ENCODE data around the gene SEMA3E. TPM values are rescaled to one million over a fixed set of nuclear protein-coding genes. Genes with fewer than 3 reads are reported as not detected.

SEMA3E gene

GRCh38 chr7:83324596-83324995, 324.3 kb downstream of the SEMA3E start:
- Histone ChIP-seq H3K14ac (ENCODE audit: low read length in 2 of 2) (no peak overlapping the region), H3K4me3 (ENCODE audit: insufficient read depth in 1 of 2, low read depth in 1 of 2, low read length in 2 of 2) (no peak overlapping the region), H2AK5ac (ENCODE audit: low read length, severe bottlenecking) (no peak overlapping the region), H3K79me1 (replicated peaks; ENCODE audit: low read length, poor library complexity, severe bottlenecking) (no peaks in the 10 kb centered on the region), H3K4ac (ENCODE audit: low read depth in 1 of 2, low read length in 2 of 2) (no peak overlapping the region), H3K18ac (ENCODE audit: low read depth in 1 of 2, low read length in 2 of 2) (no peak overlapping the region), H2BK120ac (ENCODE audit: low read depth, low read length) (no peak overlapping the region), H2BK15ac (ENCODE audit: low read depth, poor library complexity, severe bottlenecking) (no peak overlapping the region), H3K27me3 (ENCODE audit: control insufficient read depth in 1 of 2, insufficient read depth in 1 of 2, low read length in 2 of 2) (peaks cover 0 to 7% of the 10 kb centered on the region in 2 experiments), H3K9ac (ENCODE audit: low read length) (no peak overlapping the region), H2BK5ac (ENCODE audit: low read depth, low read length, poor library complexity, severe bottlenecking) (no peak overlapping the region), H3K4me2 (ENCODE audit: low read length, poor library complexity, severe bottlenecking) (no peak overlapping the region), H2BK12ac (ENCODE audit: low read length in 2 of 2) (no peak overlapping the region), H2AFZ (ENCODE audit: low read depth, low read length) (no peak overlapping the region), H4K8ac (ENCODE audit: low read length) (no peak overlapping the region), H3K9me3 (ENCODE audit: control insufficient read depth, low read length) (no peaks in the 10 kb centered on the region), H3K27ac (ENCODE audit: low read length, poor library complexity, severe bottlenecking) (no peak overlapping the region), H4K91ac (ENCODE audit: low read length) (no peak overlapping the region), H3K36me3 (ENCODE audit: control insufficient read depth in 1 of 2, insufficient read depth in 2 of 2, low read depth in 1 of 2, low read length in 2 of 2) (no peaks in the 10 kb centered on the region), H3K23ac (ENCODE audit: low read length in 2 of 2) (no peak overlapping the region), H3K4me1 (ENCODE audit: control insufficient read depth, insufficient read depth, low read depth, low read length) (no peaks in the 10 kb centered on the region)
- no peak for DNase-seq
- WGBS, result 12% methylated on average over 2 of the region's 2 CpGs

GRCh38 chr7:83321011-83321410, 327.9 kb downstream of the SEMA3E start:
- Histone ChIP-seq H4K8ac (ENCODE audit: low read length) (no peak overlapping the region), H2BK120ac (ENCODE audit: low read depth, low read length) (no peak overlapping the region), H3K9me3 (ENCODE audit: control insufficient read depth, low read length) (no peaks in the 10 kb centered on the region), H3K27me3 (ENCODE audit: control insufficient read depth in 1 of 2, insufficient read depth in 1 of 2, low read length in 2 of 2) (peaks cover 0 to 4% of the 10 kb centered on the region in 2 experiments), H2BK12ac (ENCODE audit: low read length in 2 of 2) (no peak overlapping the region), H3K4me1 (ENCODE audit: control insufficient read depth, insufficient read depth, low read depth, low read length) (no peaks in the 10 kb centered on the region), H3K9ac (ENCODE audit: low read length) (no peak overlapping the region), H4K91ac (ENCODE audit: low read length) (no peak overlapping the region), H3K27ac (ENCODE audit: low read length, poor library complexity, severe bottlenecking) (no peak overlapping the region), H3K4me3 (ENCODE audit: insufficient read depth in 1 of 2, low read depth in 1 of 2, low read length in 2 of 2) (no peak overlapping the region), H3K4me2 (ENCODE audit: low read length, poor library complexity, severe bottlenecking) (no peak overlapping the region), H3K14ac (ENCODE audit: low read length in 2 of 2) (no peak overlapping the region), H3K36me3 (ENCODE audit: control insufficient read depth in 1 of 2, insufficient read depth in 2 of 2, low read depth in 1 of 2, low read length in 2 of 2) (no peaks in the 10 kb centered on the region), H2AFZ (ENCODE audit: low read depth, low read length) (no peak overlapping the region), H2AK5ac (ENCODE audit: low read length, severe bottlenecking) (no peak overlapping the region), H3K79me1 (replicated peaks; ENCODE audit: low read length, poor library complexity, severe bottlenecking) (no peaks in the 10 kb centered on the region), H2BK5ac (ENCODE audit: low read depth, low read length, poor library complexity, severe bottlenecking) (no peak overlapping the region), H3K4ac (ENCODE audit: low read depth in 1 of 2, low read length in 2 of 2) (no peak overlapping the region), H3K23ac (ENCODE audit: low read length in 2 of 2) (no peak overlapping the region), H3K18ac (ENCODE audit: low read depth in 1 of 2, low read length in 2 of 2) (no peak overlapping the region), H2BK15ac (ENCODE audit: low read depth, poor library complexity, severe bottlenecking) (no peak overlapping the region)
- DNase-seq, result no peak
- 100% methylated on average over 1 of the region's 1 CpG for WGBS

- H2BK120ac ChIP-seq (ENCODE audit: low read depth, low read length), result no peak overlapping the region
- no CpG with 5 or more reads among the region's 1 CpG for WGBS
Measured at GRCh38 chr7:83313931-83314330, 335.0 kb downstream of the SEMA3E start.

More at GRCh38 chr7:83313931-83314330, 335.0 kb downstream of the SEMA3E start:
- H3K36me3 ChIP-seq (ENCODE audit: control insufficient read depth in 1 of 2, insufficient read depth in 2 of 2, low read depth in 1 of 2, low read length in 2 of 2), result no peaks in the 10 kb centered on the region
- H2AFZ ChIP-seq (ENCODE audit: low read depth, low read length), result no peak overlapping the region
- no peak overlapping the region for H4K8ac ChIP-seq (ENCODE audit: low read length)
- H3K4ac ChIP-seq (ENCODE audit: low read depth in 1 of 2, low read length in 2 of 2), result no peak overlapping the region
- no peak overlapping the region for H3K18ac ChIP-seq (ENCODE audit: low read depth in 1 of 2, low read length in 2 of 2)
- no peak overlapping the region for H2AK5ac ChIP-seq (ENCODE audit: low read length, severe bottlenecking)
- no peak overlapping the region for H3K9ac ChIP-seq (ENCODE audit: low read length)
- no peak overlapping the region for H3K27ac ChIP-seq (ENCODE audit: low read length, poor library complexity, severe bottlenecking)
- no peaks in the 10 kb centered on the region for H3K27me3 ChIP-seq (ENCODE audit: control insufficient read depth in 1 of 2, insufficient read depth in 1 of 2, low read length in 2 of 2)
- no peak overlapping the region for H3K4me3 ChIP-seq (ENCODE audit: insufficient read depth in 1 of 2, low read depth in 1 of 2, low read length in 2 of 2)
- DNase-seq, result no peak
- no peaks in the 10 kb centered on the region for H3K4me1 ChIP-seq (ENCODE audit: control insufficient read depth, insufficient read depth, low read depth, low read length)
- no peak overlapping the region for H3K4me2 ChIP-seq (ENCODE audit: low read length, poor library complexity, severe bottlenecking)
- H3K14ac ChIP-seq (ENCODE audit: low read length in 2 of 2), result no peak overlapping the region
- no peak overlapping the region for H3K23ac ChIP-seq (ENCODE audit: low read length in 2 of 2)
- no peak overlapping the region for H2BK5ac ChIP-seq (ENCODE audit: low read depth, low read length, poor library complexity, severe bottlenecking)
- no peaks in the 10 kb centered on the region for H3K79me1 ChIP-seq (replicated peaks; ENCODE audit: low read length, poor library complexity, severe bottlenecking)
- H3K9me3 ChIP-seq (ENCODE audit: control insufficient read depth, low read length), result no peaks in the 10 kb centered on the region
- no peak overlapping the region for H4K91ac ChIP-seq (ENCODE audit: low read length)
- no peak overlapping the region for H2BK15ac ChIP-seq (ENCODE audit: low read depth, poor library complexity, severe bottlenecking)
- H2BK12ac ChIP-seq (ENCODE audit: low read length in 2 of 2), result no peak overlapping the region

Small RNAs within 50 kb of the gene (small RNA-seq; reads per million reads assigned to genes)
- gene AC079987.1 (ENCODE audit: low read depth), result not detected

Data from mesenchymal stem cell (in vitro differentiated cells and primary cell).